ENCODE measurements around the gene TKT. TPM values are rescaled to one million over a fixed set of nuclear protein-coding genes. Genes with fewer than 3 reads are reported as not detected.
"Not testable (repeated sequence)": the region's sequence is repeated elsewhere in the genome, so short reads cannot be mapped to it uniquely, and the experiment has no call there.

The TKT gene
- 100 to 1,000 TPM; 285 to 287 TPM for total RNA-seq

DNA sequence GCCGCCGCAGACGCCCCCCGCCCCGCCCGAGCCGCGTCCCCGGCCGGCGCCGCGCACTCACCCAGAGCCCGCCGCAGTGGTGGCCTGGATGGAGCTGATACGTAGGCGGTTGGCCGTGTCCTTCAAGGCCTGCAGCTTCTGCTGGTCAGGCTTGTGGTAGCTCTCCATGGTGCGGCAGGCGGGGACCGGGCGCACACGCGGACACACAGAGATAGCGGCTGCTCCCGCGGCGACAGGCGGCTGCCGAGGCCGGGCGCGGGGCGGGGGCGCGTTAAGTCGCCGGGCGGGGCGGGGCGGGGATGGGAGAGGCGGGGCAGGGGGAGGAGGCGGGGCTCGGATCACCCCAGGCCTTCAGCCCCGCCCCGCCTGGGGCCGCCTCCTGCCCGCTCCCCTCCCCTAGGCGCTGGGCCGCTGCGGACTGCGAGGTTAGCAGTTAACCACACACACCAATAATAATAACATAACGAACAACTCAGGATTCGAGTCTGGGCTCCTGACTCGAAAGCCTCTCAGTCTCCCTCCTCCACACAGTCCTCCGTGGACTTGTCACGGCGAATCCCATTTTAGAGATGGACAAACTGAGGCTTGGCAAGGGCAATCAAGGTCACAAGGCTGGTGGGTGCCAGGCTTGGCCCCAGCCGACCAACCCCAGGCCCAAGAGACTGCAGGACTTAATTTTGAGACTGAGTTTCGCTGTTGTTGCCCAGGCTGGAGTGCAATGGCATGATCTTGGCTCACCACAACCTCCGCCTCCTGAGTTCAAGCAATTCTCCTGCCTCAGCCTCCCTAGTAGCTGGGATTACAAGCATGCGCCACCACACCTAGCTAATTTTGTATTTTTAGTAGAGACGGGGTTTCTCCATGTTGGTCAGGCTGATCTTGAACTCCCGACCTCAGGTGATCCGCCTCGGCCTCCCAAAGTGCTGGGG lies at the start of gene TKT:
Gene TKT, minus strand, starts transcription at position 248 of the 929 bp plus-strand sequence. Its CDS starts 80 bp downstream, at position 168.
- peak; percentile 85 for DNase-seq
- H3K4me3 Mint-ChIP-seq: peak within 1 kb of the TSS; percentile 93
- peaks cover 23% of the 10 kb centered on the region for H3K4me1 Mint-ChIP-seq
- no peaks in the 10 kb centered on the region for H3K27me3 Mint-ChIP-seq
- H3K36me3 Mint-ChIP-seq: peaks cover 34% of the 10 kb centered on the region
- H3K9me3 Mint-ChIP-seq: no peaks in the 10 kb centered on the region
- peak within 1 kb of the TSS; percentile 89 for H3K27ac Mint-ChIP-seq

DNA sequence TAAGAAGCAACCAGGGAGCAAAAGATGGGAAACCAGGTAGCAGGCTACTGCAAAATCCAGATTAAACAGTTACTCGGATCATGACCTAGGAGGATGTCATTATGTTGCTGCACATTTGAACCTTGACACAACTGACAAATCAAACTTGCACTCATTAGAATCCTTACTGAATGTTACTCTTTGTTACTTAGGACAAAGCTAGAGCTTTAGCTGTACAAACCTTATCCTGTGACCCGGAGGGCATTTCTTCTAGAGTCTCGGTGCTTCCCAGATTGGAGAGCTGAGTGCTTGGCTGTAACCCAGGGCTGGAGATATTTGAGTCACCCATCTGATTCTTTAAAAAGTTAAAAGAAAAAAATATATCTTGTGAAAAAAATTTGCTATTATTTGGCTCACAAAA lies 48.1 kb upstream of the TKT start:
- no peak for DNase-seq
- Mint-ChIP-seq H3K4me3 (no peak overlapping the region), H3K27ac (no peak overlapping the region), H3K4me1 (peaks cover 2% of the 10 kb centered on the region), H3K9me3 (no peaks in the 10 kb centered on the region), H3K27me3 (no peaks in the 10 kb centered on the region), H3K36me3 (peaks cover 7% of the 10 kb centered on the region)

- H3K27ac Mint-ChIP-seq: no peak overlapping the region
- H3K9me3 Mint-ChIP-seq: no peaks in the 10 kb centered on the region
- peaks cover 7% of the 10 kb centered on the region for H3K36me3 Mint-ChIP-seq
- H3K4me1 Mint-ChIP-seq: peaks cover 2% of the 10 kb centered on the region
- no peak for DNase-seq
- H3K4me3 Mint-ChIP-seq: no peak overlapping the region
- H3K27me3 Mint-ChIP-seq: no peaks in the 10 kb centered on the region
Observed at GRCh38 chr3:53303549-53303948, 47.7 kb upstream of the TKT start.

- no peaks in the 10 kb centered on the region for H3K27me3 Mint-ChIP-seq
- H3K4me1 Mint-ChIP-seq: peaks cover 2% of the 10 kb centered on the region
- no peaks in the 10 kb centered on the region for H3K9me3 Mint-ChIP-seq
- H3K27ac Mint-ChIP-seq: no peak overlapping the region
- DNase-seq: no peak
- no peak overlapping the region for H3K4me3 Mint-ChIP-seq
- H3K36me3 Mint-ChIP-seq: peaks cover 9% of the 10 kb centered on the region
Observed at GRCh38 chr3:53300826-53301225, 45.0 kb upstream of the TKT start.

- H3K27ac Mint-ChIP-seq, H3K9me3 Mint-ChIP-seq, H3K36me3 Mint-ChIP-seq, DNase-seq, H3K27me3 Mint-ChIP-seq, H3K4me1 Mint-ChIP-seq, H3K4me3 Mint-ChIP-seq: not testable (repeated sequence)
Observed at GRCh38 chr3:53299611-53300023, 43.8 kb upstream of the TKT start.

GRCh38 chr3:53295410-53295809 lies 39.6 kb upstream of the TKT start:
- no peaks in the 10 kb centered on the region for H3K27me3 Mint-ChIP-seq

DNA sequence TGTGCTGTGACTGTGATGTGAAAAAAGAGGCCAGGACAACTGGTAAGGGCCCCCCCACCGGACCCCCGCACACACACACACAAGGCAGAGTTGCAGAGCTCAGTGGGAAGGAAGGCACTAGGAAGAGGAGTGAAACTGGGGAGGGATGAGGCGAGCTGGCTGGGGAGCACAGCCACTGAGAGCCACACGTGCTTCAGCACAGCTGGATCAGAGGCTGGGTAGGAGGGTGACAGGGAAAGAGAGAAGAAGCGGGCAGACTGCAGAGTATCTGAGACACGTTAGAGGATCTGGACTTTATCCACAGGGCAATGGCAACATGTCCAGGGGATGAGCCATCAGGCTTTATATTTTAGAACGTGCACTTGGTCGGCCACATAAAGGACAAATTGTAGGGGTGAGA lies 38.0 kb upstream of the TKT start:
- Mint-ChIP-seq H3K36me3 (peaks cover 2% of the 10 kb centered on the region), H3K27me3 (no peaks in the 10 kb centered on the region), H3K4me3 (no peak overlapping the region), H3K27ac (no peak overlapping the region), H3K4me1 (no peaks in the 10 kb centered on the region), H3K9me3 (no peaks in the 10 kb centered on the region)
- DNase-seq: no peak

More at GRCh38 chr3:53295410-53295809, 39.6 kb upstream of the TKT start:
- H3K4me1 Mint-ChIP-seq: peaks cover 2% of the 10 kb centered on the region
- no peak for DNase-seq
- no peak overlapping the region for H3K4me3 Mint-ChIP-seq
- H3K36me3 Mint-ChIP-seq: peaks cover 7% of the 10 kb centered on the region
- no peak overlapping the region for H3K27ac Mint-ChIP-seq
- H3K9me3 Mint-ChIP-seq: no peaks in the 10 kb centered on the region

DNA sequence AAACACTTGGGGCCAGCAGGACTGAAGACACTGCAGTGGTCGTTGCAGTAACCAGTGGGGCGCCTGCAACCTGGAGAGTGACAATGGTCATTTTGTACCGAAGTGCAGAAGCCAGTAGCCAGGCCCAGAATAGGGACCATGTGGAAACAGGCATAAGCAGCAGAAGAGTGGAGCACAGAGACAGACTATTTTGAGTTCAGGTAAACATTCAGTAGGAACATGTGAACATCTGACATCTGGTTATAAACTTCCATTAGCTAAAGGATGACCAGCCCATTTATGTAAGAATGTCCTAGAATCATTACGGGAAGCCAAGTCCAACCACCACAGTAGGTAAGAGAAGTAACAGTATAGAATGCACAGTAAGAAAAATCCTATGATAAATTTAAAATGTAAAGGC lies 32.4 kb upstream of the TKT start:
- peaks cover 9% of the 10 kb centered on the region for H3K4me1 Mint-ChIP-seq

GRCh38 chr3:53287131-53287629 lies 31.4 kb upstream of the TKT start:
- H3K27ac Mint-ChIP-seq: peak overlapping the region; percentile 81
- DNase-seq: peak; percentile 17
- H3K9me3 Mint-ChIP-seq: no peaks in the 10 kb centered on the region
- H3K36me3 Mint-ChIP-seq: peaks cover 5% of the 10 kb centered on the region
- peaks cover 9% of the 10 kb centered on the region for H3K4me1 Mint-ChIP-seq
- no peak overlapping the region for H3K4me3 Mint-ChIP-seq
- no peaks in the 10 kb centered on the region for H3K27me3 Mint-ChIP-seq

More for the DNA sequence above, 32.4 kb upstream of the TKT start:
- Mint-ChIP-seq H3K4me3 (no peak overlapping the region), H3K9me3 (no peaks in the 10 kb centered on the region), H3K27ac (peak overlapping the region; percentile 54), H3K27me3 (no peaks in the 10 kb centered on the region), H3K36me3 (peaks cover 5% of the 10 kb centered on the region)
- no peak for DNase-seq

DNA sequence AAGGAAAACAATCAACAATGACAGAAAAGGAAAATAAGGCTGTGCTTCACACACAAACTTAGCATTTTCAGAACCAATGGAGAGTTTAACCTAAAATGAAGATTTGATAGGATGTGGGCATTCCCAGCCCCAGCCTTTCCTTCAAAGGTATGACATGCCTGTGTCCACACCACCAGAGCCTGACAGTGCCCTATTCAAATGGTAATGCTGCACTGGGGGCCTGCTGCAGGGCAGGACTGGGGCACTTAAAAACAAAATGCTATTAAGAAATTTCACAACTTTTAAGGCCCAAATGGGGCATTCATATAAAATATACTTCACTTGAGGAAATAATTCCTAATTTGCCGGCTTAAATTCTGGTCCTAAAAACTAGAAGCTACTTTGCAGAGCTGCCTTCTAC lies 30.9 kb upstream of the TKT start:
- Mint-ChIP-seq H3K4me1 (peaks cover 9% of the 10 kb centered on the region), H3K9me3 (no peaks in the 10 kb centered on the region), H3K27me3 (no peaks in the 10 kb centered on the region), H3K4me3 (no peak overlapping the region), H3K27ac (peak overlapping the region; percentile 81), H3K36me3 (peaks cover 5% of the 10 kb centered on the region)
- no peak for DNase-seq

GRCh38 chr3:53282581-53282980 lies 26.8 kb upstream of the TKT start:
- Mint-ChIP-seq H3K4me3 (no peak overlapping the region), H3K27ac (no peak overlapping the region), H3K9me3 (no peaks in the 10 kb centered on the region), H3K4me1 (peaks cover 7% of the 10 kb centered on the region), H3K36me3 (peaks cover 5% of the 10 kb centered on the region), H3K27me3 (no peaks in the 10 kb centered on the region)
- no peak for DNase-seq

GRCh38 chr3:53278667-53279066 lies 22.8 kb upstream of the TKT start:
- Mint-ChIP-seq H3K27ac (no peak overlapping the region), H3K27me3 (no peaks in the 10 kb centered on the region), H3K36me3 (no peaks in the 10 kb centered on the region)

DNA sequence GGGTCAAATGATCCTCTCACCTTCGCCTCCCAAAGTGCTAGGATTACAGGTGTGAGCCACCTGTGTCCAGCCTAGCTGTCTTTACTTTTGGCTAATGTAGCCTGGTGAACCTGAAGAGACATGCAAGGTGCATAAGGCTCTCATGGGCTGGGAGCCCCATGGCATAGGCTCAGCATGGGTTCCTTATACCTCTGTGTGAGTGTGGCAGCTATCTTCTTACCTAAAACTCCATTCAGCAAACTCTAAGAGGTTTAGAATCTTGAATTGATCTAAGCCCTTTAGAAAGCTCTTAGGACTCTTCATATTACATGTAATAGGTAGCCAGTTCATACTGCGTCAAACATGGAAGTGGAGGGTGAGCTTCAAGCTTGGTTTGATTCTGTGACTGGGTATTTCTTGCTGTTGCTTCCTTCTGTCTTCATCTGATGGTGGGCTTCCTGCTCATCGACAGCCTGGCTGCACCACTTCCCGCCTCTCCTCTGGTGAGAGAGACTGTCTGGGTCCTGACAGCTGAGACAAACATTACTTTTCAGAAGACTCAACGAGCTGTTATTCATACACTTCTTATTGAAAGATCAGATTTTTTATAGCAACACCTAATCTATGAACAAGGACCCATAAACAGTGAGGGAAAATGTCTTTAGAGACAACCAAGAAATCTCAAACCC lies 19.2 kb upstream of the TKT start:
- DNase-seq: no peak
- H3K36me3 Mint-ChIP-seq: no peaks in the 10 kb centered on the region
- H3K4me3 Mint-ChIP-seq: no peak overlapping the region
- H3K4me1 Mint-ChIP-seq: peaks cover 14% of the 10 kb centered on the region
- peak overlapping the region; percentile 44 for H3K27ac Mint-ChIP-seq
- no peaks in the 10 kb centered on the region for H3K9me3 Mint-ChIP-seq
- no peaks in the 10 kb centered on the region for H3K27me3 Mint-ChIP-seq

More at GRCh38 chr3:53278667-53279066, 22.8 kb upstream of the TKT start:
- Mint-ChIP-seq H3K4me3 (no peak overlapping the region), H3K4me1 (peaks cover 9% of the 10 kb centered on the region), H3K9me3 (no peaks in the 10 kb centered on the region)
- DNase-seq: no peak

DNA sequence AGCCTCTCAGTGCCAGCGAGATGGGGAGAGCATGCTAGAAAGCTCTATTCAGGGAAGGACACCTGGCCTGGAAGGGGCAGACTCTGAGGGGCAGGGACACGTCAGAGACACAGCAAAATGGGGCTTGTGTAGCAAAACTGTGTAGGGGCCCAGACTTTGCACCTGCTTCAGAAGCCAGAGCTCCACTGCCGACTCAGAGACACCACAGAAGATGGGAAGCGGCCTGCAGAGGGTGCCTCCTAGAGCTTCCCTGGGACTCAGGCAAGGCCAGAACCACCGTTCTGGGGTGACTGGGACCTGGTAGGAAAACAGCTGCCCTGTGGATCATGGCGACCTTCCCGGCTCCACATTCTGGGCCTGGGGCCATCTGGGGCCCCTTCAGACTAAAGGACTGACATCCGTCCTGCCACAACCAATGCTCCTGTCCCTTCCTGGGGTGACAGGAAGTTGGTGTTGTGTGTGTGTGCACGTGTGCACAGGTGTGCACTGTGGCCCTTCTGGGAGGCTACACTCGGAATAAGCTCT lies 17.4 kb upstream of the TKT start:
- Mint-ChIP-seq H3K27ac (no peak overlapping the region), H3K27me3 (no peaks in the 10 kb centered on the region), H3K4me3 (no peak overlapping the region), H3K4me1 (peaks cover 14% of the 10 kb centered on the region), H3K9me3 (no peaks in the 10 kb centered on the region), H3K36me3 (no peaks in the 10 kb centered on the region)
- DNase-seq: no peak

Data from activated naive CD8-positive, alpha-beta T cell treated with anti-CD3 and anti-CD28 coated beads for 36 hours (primary cell).